Thyroid gland (tissue), 4 donors: ENCODE measurements around the gene BACE1. TPM values are rescaled to one million over a fixed set of nuclear protein-coding genes. Genes with fewer than 3 reads are reported as not detected.
"Not testable (repeated sequence)": the region's sequence is repeated elsewhere in the genome, so short reads cannot be mapped to it uniquely, and the experiment has no call there.

ENCODE experiments used
- DNase-seq, 2 donors: peaks; one replicate each; pipeline ENCODE4 v3.0.0-alpha.2; 2019
- H3K27ac ChIP-seq, 3 donors: fragments of 200-600 bp; sonication (generic); 1 replicate in 2 of 3; 2 replicates in 1 of 3; pipeline ENCODE4 v1.5.1; 2016 to 2019; ENCODE audit warnings: mild to moderate bottlenecking in 1 of 3, moderate library complexity in 1 of 3
- H3K27me3 ChIP-seq: fragments of 200-600 bp; sonication (generic); one replicate; pipeline ENCODE4 v1.5.1; 2019
- H3K36me3 ChIP-seq, 2 donors: fragments of 200-600 bp; sonication (generic); one replicate each; pipeline ENCODE4 v1.5.1; 2016 to 2019
- H3K4me1 ChIP-seq, 2 donors: fragments of 200-600 bp; sonication (generic); one replicate each; pipeline ENCODE4 v1.5.1; 2017 to 2019
- H3K4me3 ChIP-seq, 3 donors: fragments of 200-600 bp; sonication (generic); replicated peaks in 1 of 3; 1 replicate in 2 of 3; 2 replicates in 1 of 3; pipeline ENCODE4 v1.5.1; 2016; ENCODE audit warnings: mild to moderate bottlenecking in 1 of 3
- H3K9me3 ChIP-seq: fragments of 200-600 bp; sonication (generic); one replicate; pipeline ENCODE4 v1.5.1; 2017
- POLR2A ChIP-seq, 2 donors: fragments of 450-650 bp; IDR thresholded peaks; one replicate each; pipeline ENCODE4 v1.6.1; 2017; ENCODE audit warnings: antibody characterized with exemption in 2 of 2, mild to moderate bottlenecking in 2 of 2, moderate library complexity in 1 of 2
- WGBS, 2 donors: methylation state at CpG; one replicate each; pipeline ENCODE4 v1.1.5; 2017; 5-methylcytosine and 5-hydroxymethylcytosine counted together
- intact Hi-C: fragments of 100-400 bp; cut with DNase I; formaldehyde crosslinking; loops from one replicate; pipeline ENCODE4 v1.15.1; 2023
- total RNA-seq, 4 donors: library from RNA; depleted of rRNA; stranded (reverse); fragments of >200 nt; gene quantifications; one replicate each; pipeline ENCODE4 v1.2.3, GENCODE V29; 2016
- TF ChIP-seq, protein P1 (sequence below), 6 experiments: fragments of 200-600 bp in 3 of 6; fragments of 450-650 bp in 3 of 6; sonication (generic) in 3 of 6; IDR thresholded peaks; one replicate each; pipeline ENCODE4 v1.5.1; 2016 to 2019; ENCODE audit warnings: antibody characterized with exemption in 6 of 6, mild to moderate bottlenecking in 2 of 6, inconsistent platforms in 1 of 6, moderate library complexity in 1 of 6

BACE1 gene
- total RNA-seq, 4 donors from 2014 or later, result 17.6 to 28.4 (median 21.4) TPM

DNA sequence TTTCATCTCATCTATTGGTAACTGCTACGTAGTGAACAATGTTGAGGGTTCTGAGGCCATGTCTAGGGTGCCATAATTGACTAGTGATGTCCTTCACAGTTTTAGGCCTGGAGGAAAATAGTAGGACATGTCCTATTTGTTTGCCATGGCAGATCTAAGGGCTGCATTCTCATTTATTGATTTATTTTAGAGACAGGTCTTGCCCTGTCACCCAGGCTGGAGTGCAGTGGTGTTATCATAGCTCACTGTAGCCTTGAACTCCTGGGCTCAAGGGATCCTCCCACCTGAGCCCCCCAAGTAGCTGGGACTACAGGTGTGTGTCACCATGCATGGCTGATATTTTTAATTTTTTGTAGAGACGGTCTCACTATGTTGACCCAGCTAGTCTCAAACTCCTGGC, 16.8 kb upstream of the BACE1 start:
- intact Hi-C loops, result no loop called here
- H3K27me3 ChIP-seq, result no peaks in the 10 kb centered on the region
- H3K4me1 ChIP-seq, result peaks cover 9 to 13% of the 10 kb centered on the region in 2 donors
- H3K4me3 ChIP-seq, result no peak overlapping the region
- 46 to 100% methylated on average over 2 of the region's 2 CpGs for WGBS, 2 donors
- H3K36me3 ChIP-seq, result no peaks in the 10 kb centered on the region
- TF ChIP-seq, protein P1, sequence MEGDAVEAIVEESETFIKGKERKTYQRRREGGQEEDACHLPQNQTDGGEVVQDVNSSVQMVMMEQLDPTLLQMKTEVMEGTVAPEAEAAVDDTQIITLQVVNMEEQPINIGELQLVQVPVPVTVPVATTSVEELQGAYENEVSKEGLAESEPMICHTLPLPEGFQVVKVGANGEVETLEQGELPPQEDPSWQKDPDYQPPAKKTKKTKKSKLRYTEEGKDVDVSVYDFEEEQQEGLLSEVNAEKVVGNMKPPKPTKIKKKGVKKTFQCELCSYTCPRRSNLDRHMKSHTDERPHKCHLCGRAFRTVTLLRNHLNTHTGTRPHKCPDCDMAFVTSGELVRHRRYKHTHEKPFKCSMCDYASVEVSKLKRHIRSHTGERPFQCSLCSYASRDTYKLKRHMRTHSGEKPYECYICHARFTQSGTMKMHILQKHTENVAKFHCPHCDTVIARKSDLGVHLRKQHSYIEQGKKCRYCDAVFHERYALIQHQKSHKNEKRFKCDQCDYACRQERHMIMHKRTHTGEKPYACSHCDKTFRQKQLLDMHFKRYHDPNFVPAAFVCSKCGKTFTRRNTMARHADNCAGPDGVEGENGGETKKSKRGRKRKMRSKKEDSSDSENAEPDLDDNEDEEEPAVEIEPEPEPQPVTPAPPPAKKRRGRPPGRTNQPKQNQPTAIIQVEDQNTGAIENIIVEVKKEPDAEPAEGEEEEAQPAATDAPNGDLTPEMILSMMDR (IDR thresholded peaks at IDR 0.05), result no peak
- no peak for TF ChIP-seq POLR2A (IDR thresholded peaks at IDR 0.05)
- H3K27ac ChIP-seq, result no peak overlapping the region
- DNase-seq, result no peak
- no peaks in the 10 kb centered on the region for H3K9me3 ChIP-seq

- no peaks in the 10 kb centered on the region for H3K9me3 ChIP-seq
- WGBS, 2 donors, result 7% methylated on average over 15 of the region's 15 CpGs
- H3K36me3 ChIP-seq, result no peaks in the 10 kb centered on the region
- H3K27me3 ChIP-seq, result no peaks in the 10 kb centered on the region
- H3K4me1 ChIP-seq, result peaks cover 9 to 13% of the 10 kb centered on the region in 2 donors
- TF ChIP-seq POLR2A (IDR thresholded peaks at IDR 0.05), result no peak
- TF ChIP-seq, protein P1 (IDR thresholded peaks at IDR 0.05), result no peak
- intact Hi-C loops, result no loop called here
- DNase-seq, result peak in 1 of 2 donors; percentile 41
- H3K27ac ChIP-seq, result peak overlapping the region; percentile 75 to 88 (median 78)
- peak overlapping the region; percentile 38 to 76 (median 55) for H3K4me3 ChIP-seq
Measured at GRCh38 chr11:117328375-117329010, 12.4 kb upstream of the BACE1 start.

- TF ChIP-seq POLR2A (IDR thresholded peaks at IDR 0.05), result peak in 1 of 2 donors; percentile 65
- TF ChIP-seq, protein P1 (IDR thresholded peaks at IDR 0.05), result no peak
- intact Hi-C loops, result no loop called here
- no peaks in the 10 kb centered on the region for H3K36me3 ChIP-seq
- peak; percentile 97 for DNase-seq
- WGBS, 2 donors, result 0 to 1% methylated on average over 55 to 56 of the region's 64 CpGs
- no peaks in the 10 kb centered on the region for H3K27me3 ChIP-seq
- no peaks in the 10 kb centered on the region for H3K9me3 ChIP-seq
- H3K27ac ChIP-seq, result peak within 1 kb of the TSS; percentile 75 to 88 (median 78)
- H3K4me1 ChIP-seq, result peaks cover 9 to 13% of the 10 kb centered on the region in 2 donors
- peak within 1 kb of the TSS; percentile 38 to 76 (median 55) for H3K4me3 ChIP-seq
Measured at GRCh38 chr11:117327567-117328374, 11.7 kb upstream of the BACE1 start, which contains the start of gene CEP164. Gene CEP164 (plus strand): TSS chr11:117327854. CDS start chr11:117338587, 10,733 bp downstream.

- peaks cover 9 to 13% of the 10 kb centered on the region in 2 donors for H3K4me1 ChIP-seq
- 21 to 26% methylated on average over 5 of the region's 5 CpGs for WGBS, 2 donors
- peak overlapping the region in 1 of 3 donors; percentile 55 for H3K4me3 ChIP-seq
- H3K27me3 ChIP-seq, H3K9me3 ChIP-seq, DNase-seq, intact Hi-C loops, H3K36me3 ChIP-seq: not testable (repeated sequence)
- peak overlapping the region in 1 of 3 donors; percentile 88 for H3K27ac ChIP-seq
Measured at GRCh38 chr11:117327255-117327566, 11.2 kb upstream of the BACE1 start.

DNA sequence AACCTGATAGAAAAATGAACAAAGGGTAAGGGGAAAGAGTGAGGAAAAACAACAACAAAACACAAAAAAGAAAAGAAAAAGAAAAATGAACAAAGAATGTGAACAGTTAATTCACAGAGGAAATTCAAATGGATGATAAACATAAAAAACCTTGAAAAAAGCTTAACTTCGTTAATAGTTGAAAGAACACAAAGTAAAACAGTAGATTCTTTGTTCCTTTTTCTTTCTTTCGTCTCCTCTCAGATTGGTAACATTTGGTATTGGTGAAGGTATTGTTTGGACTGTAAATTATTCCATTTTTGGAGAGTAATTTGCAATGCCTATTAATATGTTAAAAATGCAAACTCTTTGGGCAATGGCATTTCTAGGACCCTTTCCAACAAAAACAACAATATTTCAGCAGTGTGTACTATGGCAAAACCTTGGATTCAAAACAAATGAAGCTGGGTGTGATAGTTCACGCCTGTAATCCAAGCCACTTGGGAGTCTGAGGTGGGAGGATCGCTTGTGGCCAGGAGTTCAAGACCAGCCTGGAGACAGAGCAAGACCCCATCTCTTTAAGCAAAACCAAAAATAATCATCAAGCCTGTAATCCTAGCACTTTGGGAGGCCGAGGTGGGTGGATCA, 3.3 kb upstream of the BACE1 start:
- H3K27ac ChIP-seq, result no peak overlapping the region
- H3K9me3 ChIP-seq, result no peaks in the 10 kb centered on the region
- H3K36me3 ChIP-seq, result no peaks in the 10 kb centered on the region
- H3K4me3 ChIP-seq, result no peak overlapping the region
- 87 to 88% methylated on average over 5 of the region's 5 CpGs for WGBS, 2 donors
- DNase-seq, result no peak
- peaks cover 4 to 15% of the 10 kb centered on the region in 2 donors for H3K4me1 ChIP-seq
- H3K27me3 ChIP-seq, result no peaks in the 10 kb centered on the region
- intact Hi-C loops, result no loop called here
- TF ChIP-seq, protein P1 (IDR thresholded peaks at IDR 0.05), result no peak
- no peak for TF ChIP-seq POLR2A (IDR thresholded peaks at IDR 0.05)
